A673 (cell line): Measurements from ENCODE around the gene MRPL40. TPM values are rescaled to one million over a fixed set of nuclear protein-coding genes. Genes with fewer than 3 reads are reported as not detected.

Experiments
- BruUV-seq: library from RNA; stranded (reverse); fragments of 400-500 nt; replicated peaks from 2 replicates; lab custom pipeline; 2021; lab: Mats Ljungman, UMichigan
- CTCF ChIA-PET: fragments of 300-600 bp; sonication (Branson Sonifier 250); formaldehyde crosslinking; loops from one replicate; lab custom pipeline; 2022; ENCODE audit warnings: antibody characterized with exemption; lab: Charles Lee
- POLR2A ChIA-PET: fragments of 300-600 bp; sonication (Branson Sonifier 250); formaldehyde crosslinking; loops from one replicate; lab custom pipeline; 2022; ENCODE audit warnings: antibody characterized with exemption; ENCODE audit not compliant: low non-redundant PET; lab: Charles Lee
- DNase-seq: peaks from one replicate; pipeline ENCODE4 v3.0.0-alpha.2; 2015; ENCODE audit warnings: low spot score
- H3K27ac ChIP-seq: fragments of 200-600 bp; sonication (generic); 2 replicates; pipeline ENCODE4 v1.5.1; 2016; ENCODE audit warnings: mixed run types, low read depth, mild to moderate bottlenecking, mixed read lengths, antibody characterized with exemption, low read length; ENCODE audit not compliant: poor library complexity, severe bottlenecking
- H3K27me3 ChIP-seq: fragments of 200-600 bp; sonication (generic); replicated peaks from 2 replicates; pipeline ENCODE4 v1.6.1; 2017; ENCODE audit warnings: mixed run types, low read depth, mild to moderate bottlenecking, mixed read lengths, antibody characterized with exemption, low read length; ENCODE audit not compliant: insufficient read depth, poor library complexity
- H3K36me3 ChIP-seq: fragments of 200-600 bp; sonication (generic); 2 replicates; pipeline ENCODE4 v1.6.1; 2016; ENCODE audit warnings: mixed run types, mild to moderate bottlenecking, mixed read lengths, antibody characterized with exemption, low read length; ENCODE audit not compliant: insufficient read depth, poor library complexity, severe bottlenecking
- H3K4me1 ChIP-seq: fragments of 200-600 bp; sonication (generic); 2 replicates; pipeline ENCODE4 v1.6.1; 2017; ENCODE audit warnings: mixed run types, mild to moderate bottlenecking, mixed read lengths, antibody characterized with exemption, low read length; ENCODE audit not compliant: insufficient read depth, poor library complexity, severe bottlenecking
- H3K4me3 ChIP-seq: fragments of 200-600 bp; sonication (generic); 2 replicates; pipeline ENCODE4 v1.5.1; 2016; ENCODE audit warnings: low read depth, mixed run types, mild to moderate bottlenecking, mixed read lengths, low read length; ENCODE audit not compliant: poor library complexity, severe bottlenecking
- H3K9me3 ChIP-seq: fragments of 200-600 bp; sonication (generic); 2 replicates; pipeline ENCODE4 v1.6.1; 2016; ENCODE audit warnings: mixed run types, low read depth, mild to moderate bottlenecking, mixed read lengths, antibody characterized with exemption, low read length; ENCODE audit not compliant: poor library complexity, severe bottlenecking
- CTCF ChIP-seq: fragments of 300-800, 200-600 bp; sonication (generic); conservative IDR thresholded peaks from 2 replicates; pipeline ENCODE4 v1.5.1; 2017; ENCODE audit warnings: low read depth, mild to moderate bottlenecking, antibody characterized with exemption, low read length, moderate library complexity, mixed read lengths
- EZH2 ChIP-seq: fragments of 200-600 bp; sonication (generic); IDR thresholded peaks from 2 replicates; pipeline ENCODE4 v1.6.1; 2017; ENCODE audit warnings: borderline replicate concordance, low read depth, mild to moderate bottlenecking, mixed read lengths, antibody characterized with exemption, low read length; ENCODE audit not compliant: poor library complexity, severe bottlenecking
- intact Hi-C: fragments of 100-400 bp; cut with micrococcal nuclease; formaldehyde crosslinking; loops from one replicate; pipeline ENCODE4 v1.10.0; 2022; ENCODE audit not compliant: unreplicated experiment
- total RNA-seq: library from RNA; stranded (reverse); gene quantifications from 2 replicates; pipeline ENCODE4 v1.2.3, GENCODE V29; 2021

Gene MRPL40
- total RNA-seq, 1 experiment from 2014 or later: 21.9 TPM

- Histone ChIP-seq H3K4me3 (no peak overlapping the region), H3K27ac (no peak overlapping the region), H3K27me3 (no peaks in the 10 kb centered on the region), H3K9me3 (no peaks in the 10 kb centered on the region), H3K4me1 (no peaks in the 10 kb centered on the region), H3K36me3 (peaks cover 35% of the 10 kb centered on the region)
- no peak for DNase-seq
- CTCF ChIA-PET: no interaction called here
- POLR2A ChIA-PET: no interaction called here
- intact Hi-C loops: no loop called here
- no TSS peak for BruUV-seq
- no peak for TF ChIP-seq CTCF
- no peak for TF ChIP-seq EZH2
Measured at GRCh38 chr22:19401483-19401882, 30.9 kb upstream of the MRPL40 start.

DNA sequence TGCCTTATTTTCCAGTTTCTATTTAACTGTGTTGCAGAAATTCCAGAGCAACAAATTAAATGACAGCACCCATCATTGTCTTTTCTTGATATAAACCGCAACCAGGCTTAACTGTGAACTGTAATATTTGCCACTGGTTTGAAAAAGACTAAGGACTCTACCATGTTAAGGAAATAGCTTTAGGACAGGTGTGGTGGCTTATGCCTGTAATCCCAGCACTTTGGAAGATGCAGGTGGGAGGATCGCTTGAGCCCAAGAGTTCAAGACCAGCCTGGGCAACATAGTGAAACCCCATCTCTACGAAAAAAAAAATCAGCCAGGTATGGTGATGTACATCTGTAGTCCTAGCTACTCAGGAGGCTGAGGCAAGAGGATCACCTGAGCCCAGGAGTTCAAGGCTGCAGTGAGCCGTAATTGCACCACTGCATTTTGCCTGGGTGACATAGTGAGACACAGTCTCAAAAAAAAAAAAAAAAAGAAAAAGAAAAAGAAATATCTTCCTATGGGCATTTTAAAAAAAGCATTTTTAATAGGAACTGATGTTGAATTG, 29.6 kb upstream of the MRPL40 start:
- POLR2A ChIA-PET: no interaction called here
- Histone ChIP-seq H3K4me1 (no peaks in the 10 kb centered on the region), H3K4me3 (no peak overlapping the region), H3K27ac (no peak overlapping the region), H3K36me3 (peaks cover 33% of the 10 kb centered on the region), H3K27me3 (no peaks in the 10 kb centered on the region), H3K9me3 (no peaks in the 10 kb centered on the region)
- CTCF ChIA-PET: no interaction called here
- no TSS peak for BruUV-seq
- TF ChIP-seq EZH2 (no peak), CTCF (no peak)
- intact Hi-C loops: no loop called here
- DNase-seq: no peak

- ChIA-PET CTCF (interaction anchor here (0.6 kb wide), 1 partner anchor 55 kb away, joined by 3 read pairs; no protein-coding TSS in a partner anchor), POLR2A (interaction anchor here (0.6 kb wide), 1 partner anchor 23 kb away, joined by 3 read pairs; no protein-coding TSS in a partner anchor)
- TF ChIP-seq EZH2 (no peak), CTCF (no peak)
- peaks cover 28% of the 10 kb centered on the region for H3K36me3 ChIP-seq
- no peaks in the 10 kb centered on the region for H3K4me1 ChIP-seq
- no peak overlapping the region for H3K4me3 ChIP-seq
- H3K27me3 ChIP-seq: no peaks in the 10 kb centered on the region
- no peak overlapping the region for H3K27ac ChIP-seq
- H3K9me3 ChIP-seq: no peaks in the 10 kb centered on the region
- no TSS peak for BruUV-seq
- intact Hi-C loops: no loop called here
- DNase-seq: no peak
Measured at GRCh38 chr22:19404676-19405075, 27.7 kb upstream of the MRPL40 start.
